SW 1271 (cell line): ENCODE results near the gene CDH5.
"Not testable (repeated sequence)": the region's sequence is repeated elsewhere in the genome, so short reads cannot be mapped to it uniquely, and the experiment has no call there.

Experiments used
- DNase-seq, 2 experiments: peaks; one replicate each; lab custom pipeline; 2025; lab: John Stamatoyannopoulos, UW

CDH5 gene, protein sequence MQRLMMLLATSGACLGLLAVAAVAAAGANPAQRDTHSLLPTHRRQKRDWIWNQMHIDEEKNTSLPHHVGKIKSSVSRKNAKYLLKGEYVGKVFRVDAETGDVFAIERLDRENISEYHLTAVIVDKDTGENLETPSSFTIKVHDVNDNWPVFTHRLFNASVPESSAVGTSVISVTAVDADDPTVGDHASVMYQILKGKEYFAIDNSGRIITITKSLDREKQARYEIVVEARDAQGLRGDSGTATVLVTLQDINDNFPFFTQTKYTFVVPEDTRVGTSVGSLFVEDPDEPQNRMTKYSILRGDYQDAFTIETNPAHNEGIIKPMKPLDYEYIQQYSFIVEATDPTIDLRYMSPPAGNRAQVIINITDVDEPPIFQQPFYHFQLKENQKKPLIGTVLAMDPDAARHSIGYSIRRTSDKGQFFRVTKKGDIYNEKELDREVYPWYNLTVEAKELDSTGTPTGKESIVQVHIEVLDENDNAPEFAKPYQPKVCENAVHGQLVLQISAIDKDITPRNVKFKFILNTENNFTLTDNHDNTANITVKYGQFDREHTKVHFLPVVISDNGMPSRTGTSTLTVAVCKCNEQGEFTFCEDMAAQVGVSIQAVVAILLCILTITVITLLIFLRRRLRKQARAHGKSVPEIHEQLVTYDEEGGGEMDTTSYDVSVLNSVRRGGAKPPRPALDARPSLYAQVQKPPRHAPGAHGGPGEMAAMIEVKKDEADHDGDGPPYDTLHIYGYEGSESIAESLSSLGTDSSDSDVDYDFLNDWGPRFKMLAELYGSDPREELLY

DNA sequence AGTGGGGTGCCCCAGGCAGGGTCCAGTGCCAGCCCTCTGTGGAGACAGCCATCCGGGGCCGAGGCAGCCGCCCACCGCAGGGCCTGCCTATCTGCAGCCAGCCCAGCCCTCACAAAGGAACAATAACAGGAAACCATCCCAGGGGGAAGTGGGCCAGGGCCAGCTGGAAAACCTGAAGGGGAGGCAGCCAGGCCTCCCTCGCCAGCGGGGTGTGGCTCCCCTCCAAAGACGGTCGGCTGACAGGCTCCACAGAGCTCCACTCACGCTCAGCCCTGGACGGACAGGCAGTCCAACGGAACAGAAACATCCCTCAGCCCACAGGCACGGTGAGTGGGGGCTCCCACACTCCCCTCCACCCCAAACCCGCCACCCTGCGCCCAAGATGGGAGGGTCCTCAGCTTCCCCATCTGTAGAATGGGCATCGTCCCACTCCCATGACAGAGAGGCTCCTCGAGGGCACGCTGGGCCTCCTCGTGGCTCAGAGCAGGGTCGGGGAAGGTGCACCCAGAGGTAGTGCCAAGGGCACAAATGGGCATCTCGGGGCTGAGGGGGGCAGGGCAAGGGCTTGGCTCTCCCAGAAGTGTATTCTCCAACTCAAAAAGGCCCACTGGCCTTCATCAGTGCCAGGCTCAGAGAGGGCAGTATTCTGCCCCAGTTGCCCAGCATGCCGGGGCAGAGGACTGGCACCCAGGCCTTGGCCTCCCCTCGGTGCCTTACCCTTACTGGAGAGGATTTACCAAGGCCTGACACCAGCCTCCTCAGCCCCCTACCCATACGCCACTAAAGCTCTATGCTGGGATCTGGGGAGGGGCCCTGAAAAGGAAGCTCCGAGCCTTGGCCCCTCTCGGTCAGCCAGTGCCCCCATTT is at the start of gene CDH5:
Gene CDH5, plus strand, starts transcription at position 259 of the 867 bp plus-strand sequence. CDS start 12,647 bp downstream, outside the sequence.
- no peak for DNase-seq

DNA sequence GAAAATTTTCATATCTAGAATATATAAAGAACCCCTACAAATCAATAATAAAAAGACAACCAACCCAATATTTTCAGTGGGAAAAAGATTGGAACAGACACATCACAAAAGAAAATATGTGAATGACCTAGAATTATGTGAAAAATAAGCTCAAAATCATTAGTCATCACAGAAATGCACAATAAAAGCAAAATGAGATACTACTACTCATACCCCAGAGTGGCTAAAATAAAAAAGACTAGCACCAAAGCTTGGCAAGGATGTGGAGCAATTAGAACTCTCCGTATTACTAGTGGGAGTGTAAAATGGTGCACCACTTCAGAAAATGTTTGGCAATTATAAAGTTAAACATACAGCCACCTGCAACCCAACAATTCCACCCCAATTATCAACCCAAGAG is 48.0 kb upstream of the CDH5 start:
- DNase-seq, result no peak

DNA sequence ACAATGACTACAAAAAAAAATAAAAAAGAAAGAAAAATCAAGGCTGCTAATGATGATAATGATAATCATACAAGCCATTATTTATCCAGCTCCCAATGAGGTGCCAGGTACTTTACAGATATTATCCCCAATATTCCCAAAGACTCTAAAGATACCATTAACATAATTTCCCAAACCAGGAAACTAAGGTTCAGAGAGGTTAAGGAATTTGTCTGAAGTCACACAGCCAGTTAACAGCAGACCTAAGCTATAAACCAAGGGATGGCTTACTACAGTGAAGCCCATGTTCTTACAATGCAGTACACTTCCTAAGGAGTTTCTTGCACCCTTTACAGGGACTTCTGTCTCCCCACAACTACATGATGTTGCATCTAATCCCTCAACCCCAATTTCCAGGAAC is 45.7 kb upstream of the CDH5 start:
- DNase-seq, result no peak

DNA sequence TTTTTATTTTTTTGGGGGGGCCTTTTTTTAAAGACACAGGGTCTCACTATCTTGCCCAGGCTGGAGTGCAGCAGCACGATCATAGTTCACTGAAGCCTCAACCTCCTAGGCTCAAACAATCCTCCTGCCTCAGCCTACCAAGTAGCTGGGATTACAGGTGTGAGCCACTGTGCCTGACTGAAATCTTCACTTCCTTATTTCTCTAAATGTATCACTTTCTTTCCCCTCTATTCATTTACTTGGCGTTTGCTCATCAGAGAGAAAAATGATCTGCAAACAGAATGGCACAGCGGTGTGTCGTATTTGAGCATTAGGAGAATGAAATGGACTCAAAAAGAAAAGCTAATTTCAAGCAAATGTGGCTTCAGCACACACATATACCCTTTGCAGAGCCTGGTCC is 44.3 kb upstream of the CDH5 start:
- DNase-seq, result no peak

DNA sequence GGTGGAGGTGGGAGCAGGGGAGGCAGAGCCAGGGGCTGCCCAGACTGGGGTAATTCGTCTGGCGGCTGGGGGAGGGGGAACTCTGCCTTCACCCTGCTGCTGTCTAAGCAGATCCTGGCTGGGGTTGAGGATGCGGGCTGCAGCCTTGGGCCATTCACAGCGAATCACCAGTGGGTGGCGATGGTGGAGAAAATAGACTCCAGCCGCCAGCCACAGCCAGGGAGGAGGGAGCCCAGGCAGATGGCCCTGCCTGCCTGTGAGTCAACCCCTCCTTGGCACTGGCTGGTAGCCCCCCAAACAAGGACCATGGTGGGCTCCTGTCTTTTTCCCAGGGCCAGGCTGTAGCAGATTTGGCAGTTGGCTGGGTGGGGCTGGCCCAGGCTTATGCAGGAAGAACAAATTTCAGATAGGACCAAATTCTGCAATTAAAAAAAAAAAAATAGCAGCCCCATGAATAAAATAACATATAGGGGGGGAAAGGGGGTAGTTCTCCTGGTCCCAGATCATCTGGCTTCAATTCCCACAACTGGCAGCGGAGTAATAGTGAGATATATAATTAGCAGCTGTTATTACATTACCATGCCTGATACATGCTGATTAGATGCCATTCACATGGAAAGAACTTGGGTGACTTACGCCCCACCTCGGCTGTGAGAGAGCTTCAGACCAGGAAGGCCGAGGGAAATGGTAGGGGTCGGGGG is 41.5 kb upstream of the CDH5 start:
- peak in 1 of 2 experiments; percentile 17 for DNase-seq

DNA sequence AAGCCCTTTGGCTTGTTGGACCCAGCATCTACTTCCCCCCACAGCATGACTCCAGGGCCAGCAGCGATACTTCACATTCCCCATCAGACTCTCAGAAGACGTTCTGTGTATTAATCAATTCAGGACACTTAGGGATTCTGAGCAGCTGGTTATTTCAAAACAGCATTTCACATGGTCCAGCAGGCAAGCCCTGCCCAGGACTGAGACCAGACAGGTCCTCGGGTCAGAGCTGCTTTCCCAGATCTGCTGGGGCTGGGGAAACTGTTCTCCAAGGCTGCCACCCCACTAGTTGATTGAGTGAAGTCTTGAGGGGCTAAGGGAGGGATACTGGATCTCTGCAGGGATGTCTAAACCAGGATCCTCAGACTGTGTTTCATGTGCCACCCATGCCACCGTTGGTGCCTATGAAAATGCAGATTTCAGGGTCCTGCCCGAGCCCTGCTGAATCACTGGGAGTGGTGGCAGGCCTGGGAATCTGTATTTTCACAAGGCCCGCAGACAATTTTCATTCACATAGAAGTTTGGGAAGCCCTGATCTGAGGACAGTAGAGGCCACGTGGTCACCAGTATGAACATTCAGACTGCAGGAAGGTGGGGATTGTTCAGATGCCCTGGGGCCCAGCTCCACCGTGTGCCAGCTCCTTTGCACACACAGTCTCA is 40.6 kb upstream of the CDH5 start:
- no peak for DNase-seq

DNA sequence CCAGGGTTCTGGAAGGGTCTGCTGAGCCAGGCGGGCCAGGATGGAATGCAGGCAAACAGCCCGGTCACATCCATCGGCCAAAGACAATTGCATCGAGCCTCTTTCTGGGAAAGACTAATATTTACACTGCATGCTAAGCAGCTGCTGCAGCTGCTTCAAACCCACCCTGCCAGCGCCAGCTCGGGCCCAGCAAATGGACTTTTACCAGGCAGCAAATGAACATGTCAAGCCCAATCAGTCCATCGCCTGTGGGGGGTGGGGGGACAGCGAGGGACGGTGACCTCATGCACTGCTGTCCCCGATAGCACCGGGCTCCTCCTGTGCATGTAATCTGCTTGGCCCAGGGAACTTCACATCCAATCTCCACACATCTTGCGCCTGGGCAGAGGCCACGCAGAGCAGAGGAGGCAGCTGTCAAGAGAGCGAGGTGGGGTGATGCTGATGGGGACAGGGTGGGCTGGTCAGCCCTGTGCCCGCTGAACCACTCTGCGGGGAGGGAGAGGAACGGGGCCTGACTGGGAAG is 39.4 kb upstream of the CDH5 start:
- DNase-seq, result no peak

DNA sequence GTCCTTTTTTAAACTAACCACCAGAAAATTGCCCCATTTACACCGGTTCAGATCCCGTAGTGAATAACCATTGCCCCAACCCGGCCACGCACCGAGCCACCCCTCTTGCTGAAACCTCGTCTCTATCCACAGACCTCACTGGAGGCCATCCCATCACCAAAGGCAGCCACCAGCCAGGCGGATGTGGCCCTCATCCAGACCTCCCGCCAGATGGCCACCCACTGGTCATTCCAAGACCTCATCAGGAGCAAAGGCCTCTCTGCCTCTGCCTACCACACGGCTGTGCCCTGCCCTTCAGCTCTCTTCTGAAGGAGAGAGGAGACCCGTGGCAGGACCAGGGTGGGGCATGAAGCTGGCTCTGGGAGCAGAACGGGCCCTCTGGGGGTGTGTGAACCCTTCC is 38.2 kb upstream of the CDH5 start:
- no peak for DNase-seq

DNA sequence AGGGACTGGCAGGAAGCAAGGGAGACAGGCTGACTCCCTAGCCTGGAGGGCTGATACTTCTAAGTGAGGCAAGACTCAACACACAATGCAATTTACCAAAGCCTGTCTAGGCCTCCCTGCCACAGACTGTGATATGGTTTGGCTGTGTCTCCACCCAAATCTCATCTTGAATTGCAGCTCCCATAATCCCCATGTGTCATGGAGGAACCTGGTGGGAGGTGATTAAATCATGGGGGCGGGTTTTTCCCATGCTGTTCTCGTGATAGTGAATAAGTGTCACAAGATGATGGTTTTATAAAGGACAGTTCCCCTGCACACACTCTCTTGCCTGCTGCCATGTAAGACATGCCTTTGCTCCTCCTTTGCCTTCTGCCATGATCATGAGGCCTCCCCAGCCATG is 35.0 kb upstream of the CDH5 start:
- not testable (repeated sequence) for DNase-seq

DNA sequence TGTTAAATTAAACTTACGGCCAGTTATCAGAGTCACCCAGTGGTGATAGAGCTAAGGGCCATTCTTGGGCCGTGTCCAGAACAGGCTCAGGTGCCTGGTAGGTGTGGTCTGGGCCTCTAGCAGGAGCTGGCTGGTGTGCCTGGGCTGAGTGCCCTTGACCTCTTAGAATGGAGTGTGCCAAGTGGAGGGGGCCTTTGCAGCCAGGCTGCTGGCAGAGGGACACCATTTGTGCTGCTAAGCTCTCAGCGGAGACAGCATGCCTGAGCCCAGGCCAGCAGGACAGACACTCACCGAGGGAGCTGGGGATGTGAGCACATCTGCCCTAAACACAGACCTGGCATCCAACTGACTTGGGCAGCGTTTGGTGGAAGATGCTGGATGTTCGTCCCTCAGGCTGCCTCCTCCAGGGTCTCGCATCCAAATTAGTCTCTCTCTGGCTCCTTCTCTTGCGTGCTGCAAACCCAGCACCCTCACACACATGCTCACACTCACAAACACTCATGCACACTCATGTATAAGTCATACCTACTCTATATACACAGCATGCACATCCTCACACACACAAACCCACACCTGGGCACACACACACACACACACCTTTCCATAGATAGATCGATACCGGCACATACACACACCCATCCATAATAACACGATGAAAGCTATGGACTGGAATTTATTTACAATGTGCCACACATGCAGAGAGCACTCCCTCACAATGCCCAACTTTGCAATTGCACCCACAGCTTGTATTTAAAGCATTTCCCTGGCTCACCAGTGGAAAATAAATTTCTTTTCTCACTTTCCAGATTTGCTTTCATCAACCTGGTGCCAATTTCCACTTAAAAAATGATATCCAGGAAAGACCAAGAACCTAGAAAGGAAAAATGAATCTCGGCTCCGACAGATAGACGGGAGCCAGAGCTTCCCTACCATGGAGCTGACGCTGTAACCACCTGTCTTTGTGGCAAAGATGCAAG is 33.6 kb upstream of the CDH5 start:
- no peak for DNase-seq

DNA sequence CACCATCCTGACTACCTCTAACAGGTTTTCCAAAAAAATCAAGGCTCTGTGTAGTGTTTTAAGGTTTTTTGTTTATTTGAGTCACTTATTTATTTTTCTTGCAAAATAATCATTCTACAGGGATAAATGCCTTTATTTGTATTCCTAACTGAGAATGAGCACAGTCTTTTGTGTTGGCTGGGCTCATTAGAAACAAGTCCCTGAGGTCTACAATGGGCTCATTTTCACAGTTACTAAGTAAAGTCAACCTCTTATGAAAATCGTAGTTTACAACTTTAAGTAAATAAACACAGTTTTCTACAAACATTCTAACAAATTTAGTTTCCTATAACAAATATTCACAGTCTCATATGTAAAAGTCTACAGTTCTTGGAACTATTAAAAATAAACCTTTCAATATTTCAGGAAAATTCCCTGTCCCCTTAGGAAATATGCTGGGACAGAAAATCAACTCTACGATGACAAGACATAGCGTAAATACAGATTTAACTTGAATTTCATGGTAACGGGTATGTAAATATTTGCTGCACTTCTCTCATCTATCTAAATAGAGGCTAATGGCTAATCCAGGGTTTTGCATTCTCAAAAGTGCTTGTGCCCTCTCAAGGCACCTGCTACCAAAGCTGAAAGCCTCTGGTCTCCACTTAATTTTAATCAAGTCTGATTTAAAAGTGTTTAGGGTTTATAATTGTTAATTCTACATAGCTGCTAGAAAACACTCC is 31.5 kb upstream of the CDH5 start:
- DNase-seq, result no peak

DNA sequence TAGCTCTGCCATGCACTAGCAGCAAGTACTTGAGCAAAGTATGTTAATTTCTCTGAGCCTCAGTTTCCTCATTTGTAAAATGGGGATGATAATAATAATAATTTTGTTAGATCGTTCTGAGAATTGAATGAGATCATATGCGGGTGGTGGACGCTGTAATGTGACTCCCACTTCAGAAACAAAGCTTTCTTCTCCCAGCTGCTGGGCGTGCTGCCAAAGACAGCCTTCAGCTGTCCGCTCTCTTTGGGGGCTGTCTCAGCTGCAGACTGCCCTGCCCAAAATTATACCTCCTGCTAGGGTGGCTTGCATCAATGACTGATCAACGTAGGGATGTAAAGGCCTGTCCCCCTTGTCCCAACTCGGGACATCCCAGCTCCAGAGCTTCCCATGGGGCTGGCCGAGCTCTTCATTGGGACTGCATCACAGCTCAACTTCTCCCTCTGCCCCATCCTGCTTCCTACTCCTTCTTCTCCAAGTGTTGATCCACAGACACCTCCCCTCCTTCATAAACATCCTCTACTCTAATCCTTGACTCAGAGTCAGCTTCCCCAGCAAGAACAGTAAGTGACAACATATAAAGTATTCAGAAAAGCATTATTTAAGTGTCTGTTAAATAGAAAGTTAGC is 30.7 kb upstream of the CDH5 start:
- DNase-seq, result no peak

DNA sequence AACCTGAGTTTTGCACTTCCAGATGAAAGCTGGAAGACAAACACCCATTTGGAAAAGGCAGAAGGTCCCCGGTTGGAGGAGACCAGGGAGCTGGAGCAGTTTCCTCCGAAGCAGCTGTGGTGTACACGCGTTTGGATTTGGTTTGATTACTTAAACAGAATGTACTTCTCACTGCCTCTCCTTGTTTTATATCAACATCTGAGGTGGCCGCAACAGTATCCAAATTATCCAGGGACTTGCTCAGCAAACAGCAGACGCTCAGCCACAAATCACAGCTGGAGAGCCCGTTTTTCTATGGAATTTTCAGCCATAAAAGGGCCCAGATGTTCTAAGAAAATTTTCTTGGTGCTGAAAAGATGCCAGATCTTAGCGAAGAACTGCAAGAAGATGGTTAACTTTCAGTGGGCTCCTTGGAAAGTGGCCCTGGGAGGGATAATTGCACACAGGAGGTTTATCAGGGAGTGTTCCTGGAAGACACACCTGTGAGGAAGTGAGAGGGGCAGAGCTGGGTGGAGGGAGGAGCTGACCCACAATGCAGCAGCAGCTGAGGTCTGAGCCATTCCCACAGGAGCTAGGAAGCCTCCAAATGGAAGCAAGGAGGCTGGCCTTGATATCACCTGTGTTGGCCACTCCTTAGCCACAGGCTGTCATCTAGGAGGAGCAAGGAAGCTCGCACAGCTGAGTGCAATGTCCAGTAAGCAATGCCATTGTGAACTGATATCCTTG is 28.9 kb upstream of the CDH5 start:
- no peak for DNase-seq

DNA sequence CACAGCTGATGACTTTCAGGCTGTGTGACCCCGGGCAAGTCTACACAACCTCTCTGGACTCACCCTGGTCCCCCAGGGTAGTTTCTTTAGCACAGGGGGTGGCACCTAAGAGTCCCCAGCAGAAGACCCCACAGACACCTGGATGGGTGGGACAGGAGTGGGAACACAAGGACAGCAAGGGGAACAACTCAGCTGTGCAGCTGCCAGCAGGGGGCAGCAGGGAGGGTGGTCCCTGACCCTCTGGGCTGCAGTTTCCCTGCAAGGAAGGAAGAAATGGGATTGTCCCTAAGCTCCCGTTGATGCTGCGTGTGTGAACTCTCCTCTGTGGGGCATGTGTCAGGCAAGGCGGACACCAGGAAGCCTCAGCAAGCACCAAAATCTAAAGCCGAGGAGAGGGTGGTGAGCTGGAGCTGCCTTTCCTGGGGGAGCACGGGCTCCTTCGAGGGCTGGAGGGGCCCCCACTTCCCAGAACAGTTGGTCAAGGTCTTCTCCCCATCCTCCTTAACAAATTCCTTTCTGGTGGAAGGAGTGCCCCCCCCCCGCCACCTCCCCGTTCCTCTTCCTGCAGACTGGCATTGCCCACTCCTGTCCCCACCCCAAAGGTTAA is 24.1 kb upstream of the CDH5 start:
- DNase-seq, result peak in 1 of 2 experiments; percentile 31

DNA sequence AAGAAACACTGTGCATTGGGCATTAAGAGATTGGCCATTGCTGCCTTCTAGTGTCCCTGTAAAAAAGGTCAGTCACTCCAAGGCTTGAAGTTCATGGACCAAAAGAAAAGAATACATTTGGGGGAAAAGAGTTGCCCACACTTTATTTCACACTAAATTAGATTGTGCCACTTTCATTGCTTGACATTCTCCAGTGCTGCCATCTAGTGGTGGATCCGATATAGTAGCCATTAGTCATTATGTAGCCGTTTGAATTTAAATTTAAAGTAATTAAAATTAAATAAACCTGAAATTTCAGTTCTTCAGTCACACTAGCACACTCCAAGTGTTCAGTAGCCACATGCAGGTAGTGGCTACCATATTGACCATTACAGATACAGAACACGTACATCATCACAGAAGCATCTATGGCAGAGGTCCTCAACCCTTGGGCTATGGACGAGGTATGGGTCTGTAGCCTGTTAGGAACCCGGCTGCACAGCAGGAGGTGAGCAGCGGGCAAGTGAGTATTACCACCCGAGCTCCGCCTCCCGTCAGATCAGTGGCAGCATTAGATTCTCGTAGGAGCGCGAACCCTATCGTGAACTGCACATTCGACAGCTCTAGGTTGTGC is 21.9 kb upstream of the CDH5 start:
- peak in 1 of 2 experiments; percentile 53 for DNase-seq

DNA sequence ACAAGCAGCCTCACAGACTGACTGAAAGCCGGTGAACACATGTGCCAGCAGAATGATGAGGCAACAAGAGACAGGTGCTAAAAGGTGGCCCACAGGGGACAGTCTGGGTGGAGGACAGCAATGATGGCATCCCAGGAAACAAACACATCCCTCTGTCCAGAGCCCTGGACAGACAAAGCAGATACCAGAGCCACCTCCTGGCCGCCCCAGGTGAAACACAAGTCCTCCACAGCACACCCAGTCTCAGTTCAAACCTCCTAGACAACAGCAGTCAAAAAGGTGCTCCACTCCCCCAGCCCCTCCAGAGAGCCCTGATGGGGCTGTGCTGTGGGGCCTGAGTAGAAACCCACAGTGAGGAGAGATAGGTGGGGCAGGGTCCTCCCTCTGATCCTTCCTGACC is 20.3 kb upstream of the CDH5 start:
- no peak for DNase-seq

DNA sequence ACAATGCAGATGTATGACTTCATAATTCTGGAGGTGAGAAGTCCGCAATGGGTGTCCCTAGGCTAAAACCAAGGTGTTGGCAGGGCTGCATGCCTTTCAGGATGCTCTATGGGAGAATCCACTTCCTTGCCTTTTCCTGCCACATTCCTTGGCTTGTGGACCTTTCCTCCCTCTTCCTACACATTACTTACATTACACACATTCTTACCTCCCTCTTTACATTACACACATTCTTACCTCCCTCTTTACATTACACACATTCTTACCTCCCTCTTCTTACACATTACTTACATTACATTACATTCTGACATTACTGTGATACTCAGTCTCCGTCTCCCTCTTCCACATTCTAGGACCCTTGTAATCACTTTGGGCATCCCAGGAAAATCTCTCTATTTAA is 14.2 kb upstream of the CDH5 start:
- DNase-seq, result no peak
